ENCODE measurements around the gene CARHSP1. TPM values are rescaled to one million over a fixed set of nuclear protein-coding genes. Genes with fewer than 3 reads are reported as not detected.

CARHSP1 gene
- polyA plus RNA-seq, 1 of the 3 experiments (the other 2 are of a cell fraction): 93.6 TPM

GRCh38 chr16:8831450-8831849 is 37.4 kb downstream of the CARHSP1 start:
- Histone ChIP-seq H3K4me2 (no peak overlapping the region), H4K20me1 (ENCODE audit: insufficient read depth) (peaks cover 33% of the 10 kb centered on the region; the same call in 1 of the 2 replicates), H3K9me2 (no peaks in the 10 kb centered on the region), H2AFZ (ENCODE audit: low read depth) (no peak overlapping the region), H3K9ac (no peak overlapping the region), H3K4me1 (ENCODE audit: control insufficient read depth in 1 of 2, insufficient read depth in 2 of 2, low read depth in 1 of 2, low read length in 1 of 2) (peaks cover 0 to 10% of the 10 kb centered on the region in 2 experiments; a peak in 3 of 4 replicates), H3K4me3 (ENCODE audit: low read depth in 2 of 2, low read length in 1 of 2) (no peak overlapping the region), H3K79me2 (ENCODE audit: insufficient read depth) (peaks cover 55% of the 10 kb centered on the region), H3K27me3 (ENCODE audit: insufficient read depth) (no peaks in the 10 kb centered on the region), H3F3A (replicated peaks; ENCODE audit: insufficient read depth) (peaks cover 7% of the 10 kb centered on the region), H3K36me3 (replicated peaks in 1 of 2; ENCODE audit: control insufficient read depth in 1 of 2, insufficient read depth in 2 of 2, low read length in 1 of 2) (peaks cover 37 to 47% of the 10 kb centered on the region in 2 experiments), H3K9me3 (no peaks in the 10 kb centered on the region), H3K27ac (ENCODE audit: low read depth in 2 of 2, low read length in 1 of 2) (no peak overlapping the region; a peak in 1 of 4 replicates)
- WGBS (ENCODE audit: low lambda C conversion rate): 100% methylated on average over 4 of the region's 9 CpGs
- DNase-seq: no peak
- POLR2A ChIA-PET: no interaction called here
- TF ChIP-seq POLR2AphosphoS5 (IDR thresholded peaks at IDR 0.05; ENCODE audit: low read depth, low read length) (no peak), SIN3A (IDR thresholded peaks at IDR 0.05; ENCODE audit: borderline replicate concordance, low read depth, low read length) (no peak), NRF1 (IDR thresholded peaks at IDR 0.05; ENCODE audit: low read depth, low read length) (no peak), YY1 (IDR thresholded peaks at IDR 0.05; ENCODE audit: low read depth) (no peak), MEF2A (IDR thresholded peaks at IDR 0.05; ENCODE audit: borderline replicate concordance, low read depth) (no peak), JUND (IDR thresholded peaks at IDR 0.05) (no peak), MXI1 (IDR thresholded peaks at IDR 0.05; ENCODE audit: low read depth, low read length) (no peak), USF1 (IDR thresholded peaks at IDR 0.05; ENCODE audit: borderline replicate concordance, low read depth) (no peak), RFX5 (IDR thresholded peaks at IDR 0.05; ENCODE audit: low read length) (no peak), FOSL2 (IDR thresholded peaks at IDR 0.05; ENCODE audit: borderline replicate concordance, low read depth) (no peak), RXRA (IDR thresholded peaks at IDR 0.05; ENCODE audit: borderline replicate concordance, low read depth) (no peak), TAF1 (IDR thresholded peaks at IDR 0.05; ENCODE audit: borderline replicate concordance, low read depth, low read length) (no peak), TEAD4 (IDR thresholded peaks at IDR 0.05; ENCODE audit: borderline replicate concordance, insufficient read depth) (no peak), ELF1 (IDR thresholded peaks at IDR 0.05) (no peak), NFIC (IDR thresholded peaks at IDR 0.05; ENCODE audit: borderline replicate concordance) (no peak), RCOR1 (IDR thresholded peaks at IDR 0.05; ENCODE audit: low read length) (no peak), GABPA (IDR thresholded peaks at IDR 0.05; ENCODE audit: low read depth) (no peak)
- TF ChIP-seq, protein P1, sequence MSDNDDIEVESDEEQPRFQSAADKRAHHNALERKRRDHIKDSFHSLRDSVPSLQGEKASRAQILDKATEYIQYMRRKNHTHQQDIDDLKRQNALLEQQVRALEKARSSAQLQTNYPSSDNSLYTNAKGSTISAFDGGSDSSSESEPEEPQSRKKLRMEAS (IDR thresholded peaks at IDR 0.05; ENCODE audit: low read depth): no peak
- TF ChIP-seq, protein P2, sequence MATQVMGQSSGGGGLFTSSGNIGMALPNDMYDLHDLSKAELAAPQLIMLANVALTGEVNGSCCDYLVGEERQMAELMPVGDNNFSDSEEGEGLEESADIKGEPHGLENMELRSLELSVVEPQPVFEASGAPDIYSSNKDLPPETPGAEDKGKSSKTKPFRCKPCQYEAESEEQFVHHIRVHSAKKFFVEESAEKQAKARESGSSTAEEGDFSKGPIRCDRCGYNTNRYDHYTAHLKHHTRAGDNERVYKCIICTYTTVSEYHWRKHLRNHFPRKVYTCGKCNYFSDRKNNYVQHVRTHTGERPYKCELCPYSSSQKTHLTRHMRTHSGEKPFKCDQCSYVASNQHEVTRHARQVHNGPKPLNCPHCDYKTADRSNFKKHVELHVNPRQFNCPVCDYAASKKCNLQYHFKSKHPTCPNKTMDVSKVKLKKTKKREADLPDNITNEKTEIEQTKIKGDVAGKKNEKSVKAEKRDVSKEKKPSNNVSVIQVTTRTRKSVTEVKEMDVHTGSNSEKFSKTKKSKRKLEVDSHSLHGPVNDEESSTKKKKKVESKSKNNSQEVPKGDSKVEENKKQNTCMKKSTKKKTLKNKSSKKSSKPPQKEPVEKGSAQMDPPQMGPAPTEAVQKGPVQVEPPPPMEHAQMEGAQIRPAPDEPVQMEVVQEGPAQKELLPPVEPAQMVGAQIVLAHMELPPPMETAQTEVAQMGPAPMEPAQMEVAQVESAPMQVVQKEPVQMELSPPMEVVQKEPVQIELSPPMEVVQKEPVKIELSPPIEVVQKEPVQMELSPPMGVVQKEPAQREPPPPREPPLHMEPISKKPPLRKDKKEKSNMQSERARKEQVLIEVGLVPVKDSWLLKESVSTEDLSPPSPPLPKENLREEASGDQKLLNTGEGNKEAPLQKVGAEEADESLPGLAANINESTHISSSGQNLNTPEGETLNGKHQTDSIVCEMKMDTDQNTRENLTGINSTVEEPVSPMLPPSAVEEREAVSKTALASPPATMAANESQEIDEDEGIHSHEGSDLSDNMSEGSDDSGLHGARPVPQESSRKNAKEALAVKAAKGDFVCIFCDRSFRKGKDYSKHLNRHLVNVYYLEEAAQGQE (IDR thresholded peaks at IDR 0.05; ENCODE audit: low read depth, low read length): no peak
- TF ChIP-seq, protein P3, sequence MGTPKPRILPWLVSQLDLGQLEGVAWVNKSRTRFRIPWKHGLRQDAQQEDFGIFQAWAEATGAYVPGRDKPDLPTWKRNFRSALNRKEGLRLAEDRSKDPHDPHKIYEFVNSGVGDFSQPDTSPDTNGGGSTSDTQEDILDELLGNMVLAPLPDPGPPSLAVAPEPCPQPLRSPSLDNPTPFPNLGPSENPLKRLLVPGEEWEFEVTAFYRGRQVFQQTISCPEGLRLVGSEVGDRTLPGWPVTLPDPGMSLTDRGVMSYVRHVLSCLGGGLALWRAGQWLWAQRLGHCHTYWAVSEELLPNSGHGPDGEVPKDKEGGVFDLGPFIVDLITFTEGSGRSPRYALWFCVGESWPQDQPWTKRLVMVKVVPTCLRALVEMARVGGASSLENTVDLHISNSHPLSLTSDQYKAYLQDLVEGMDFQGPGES (IDR thresholded peaks at IDR 0.05; ENCODE audit: low read depth, low read length): no peak
- CTCF ChIA-PET: interaction anchor here (0.8 to 1.3 kb wide), 3 partner anchors 32 to 48 kb away, joined by 3 to 5 read pairs (median 3); no protein-coding TSS in a partner anchor

Measured in SK-N-SH (cell line).